ENCODE data around the gene ATF7. TPM values are rescaled to one million over a fixed set of nuclear protein-coding genes. Genes with fewer than 3 reads are reported as not detected.
A peak's percentile ranks its signal among the peaks of the same experiment; 100 is the strongest.
"Not testable (repeated sequence)": the region's sequence is repeated elsewhere in the genome, so short reads cannot be mapped to it uniquely, and the experiment has no call there.

The ATF7 gene
- total and polyA plus RNA-seq, 8 donors = 11.6 to 31.5 (median 17.7) TPM

GRCh38 chr12:53600490-53601295 is 25.5 kb downstream of the ATF7 start:
- ATAC-seq (no peak), DNase-seq (no peak), FAIRE-seq (no peak)
- H3K4me3 ChIP-seq = no peak overlapping the region
- H3K27ac ChIP-seq = no peak overlapping the region
- no peaks in the 10 kb centered on the region for H3K27me3 ChIP-seq
- no peaks in the 10 kb centered on the region for H3K9me3 ChIP-seq
- H3K36me3 ChIP-seq = no peaks in the 10 kb centered on the region
- no peak for TF ChIP-seq CTCF (IDR thresholded peaks at IDR 0.05)
- intact Hi-C loops (cut with DNase I) = no loop called here
- H3K4me1 ChIP-seq = peaks cover 0 to 12% (median 5%) of the 10 kb centered on the region in 3 donors
- WGBS, 2 donors = 90% methylated on average over 13 of the region's 13 CpGs

GRCh38 chr12:53599579-53599978 is 26.6 kb downstream of the ATF7 start:
- TF ChIP-seq CTCF (IDR thresholded peaks at IDR 0.05) = no peak
- FAIRE-seq (no peak), ATAC-seq (peak in 1 of 4 donors; percentile 47), DNase-seq (no peak)
- no peaks in the 10 kb centered on the region for H3K27me3 ChIP-seq
- H3K4me1 ChIP-seq = peaks cover 0 to 12% (median 5%) of the 10 kb centered on the region in 3 donors
- H3K27ac ChIP-seq = no peak overlapping the region
- H3K4me3 ChIP-seq = no peak overlapping the region
- intact Hi-C loops (cut with DNase I) = no loop called here
- 82 to 88% methylated on average over 2 of the region's 2 CpGs for WGBS, 2 donors
- H3K36me3 ChIP-seq = no peaks in the 10 kb centered on the region
- no peaks in the 10 kb centered on the region for H3K9me3 ChIP-seq

GRCh38 chr12:53598971-53599370 is 27.2 kb downstream of the ATF7 start:
- H3K4me3 ChIP-seq; H3K27ac ChIP-seq; intact Hi-C loops (cut with DNase I); FAIRE-seq; H3K9me3 ChIP-seq; DNase-seq; H3K27me3 ChIP-seq; H3K36me3 ChIP-seq; ATAC-seq: not testable (repeated sequence)
- H3K4me1 ChIP-seq = peaks cover 0 to 12% (median 5%) of the 10 kb centered on the region in 3 donors
- 96 to 98% methylated on average over 2 of the region's 2 CpGs for WGBS, 2 donors

- Histone ChIP-seq H3K36me3 (no peaks in the 10 kb centered on the region), H3K9me3 (no peaks in the 10 kb centered on the region), H3K4me3 (no peak overlapping the region), H3K27me3 (no peaks in the 10 kb centered on the region), H3K27ac (no peak overlapping the region), H3K4me1 (peaks cover 0 to 8% (median 5%) of the 10 kb centered on the region in 3 donors)
- no peak for TF ChIP-seq CTCF (IDR thresholded peaks at IDR 0.05)
- DNase-seq = no peak
- intact Hi-C loops (cut with DNase I) = no loop called here
- FAIRE-seq = no peak
- peak in 3 of 4 donors; percentile 15 to 67 (median 51) for ATAC-seq
- 65 to 68% methylated on average over 3 of the region's 3 CpGs for whole genome bisulfite sequencing, 2 donors
Observed at GRCh38 chr12:53596920-53597363, 29.2 kb downstream of the ATF7 start.

GRCh38 chr12:53594897-53595615 is 31.1 kb downstream of the ATF7 start:
- no peak for TF ChIP-seq CTCF (IDR thresholded peaks at IDR 0.05)
- ATAC-seq (no peak), FAIRE-seq (no peak), DNase-seq (no peak)
- intact Hi-C loops (cut with DNase I) = no loop called here
- Histone ChIP-seq H3K27ac (no peak overlapping the region), H3K27me3 (no peaks in the 10 kb centered on the region), H3K4me3 (no peak overlapping the region), H3K36me3 (no peaks in the 10 kb centered on the region), H3K4me1 (peaks cover 0 to 12% (median 5%) of the 10 kb centered on the region in 3 donors), H3K9me3 (no peaks in the 10 kb centered on the region)
- WGBS, 2 donors = 94 to 95% methylated on average over 5 of the region's 5 CpGs

All from pancreas (tissue), 10 donors.